Measurements from ENCODE around the gene NEXMIF. TPM values are rescaled to one million over a fixed set of nuclear protein-coding genes. Genes with fewer than 3 reads are reported as not detected.
"Not testable (repeated sequence)": the region's sequence is repeated elsewhere in the genome, so short reads cannot be mapped to it uniquely, and the experiment has no call there.

Gene NEXMIF
- total RNA-seq: 6.0 TPM
- polyA plus RNA-seq (ENCODE audit: insufficient read depth, low read depth, low replicate concordance): 0.54 TPM
- long read RNA-seq, donor 1: 0 reads
- long read RNA-seq, donor 2: 0 reads
- long read RNA-seq, donor 3: 0 reads
- long read RNA-seq, donor 4: 0 reads
- long read RNA-seq, donor 5: 0 reads
- long read RNA-seq, donor 6: 0 reads
- long read RNA-seq, donor 7, partial matches to known transcripts: 0 of 1 reads
- long read RNA-seq, donor 7, other reads (novel, unspliced or antisense): 1 of 1 reads
- long read RNA-seq, donor 8: 0 reads
- long read RNA-seq, donor 9: 0 reads
- long read RNA-seq, donor 10: 0 reads

DNA sequence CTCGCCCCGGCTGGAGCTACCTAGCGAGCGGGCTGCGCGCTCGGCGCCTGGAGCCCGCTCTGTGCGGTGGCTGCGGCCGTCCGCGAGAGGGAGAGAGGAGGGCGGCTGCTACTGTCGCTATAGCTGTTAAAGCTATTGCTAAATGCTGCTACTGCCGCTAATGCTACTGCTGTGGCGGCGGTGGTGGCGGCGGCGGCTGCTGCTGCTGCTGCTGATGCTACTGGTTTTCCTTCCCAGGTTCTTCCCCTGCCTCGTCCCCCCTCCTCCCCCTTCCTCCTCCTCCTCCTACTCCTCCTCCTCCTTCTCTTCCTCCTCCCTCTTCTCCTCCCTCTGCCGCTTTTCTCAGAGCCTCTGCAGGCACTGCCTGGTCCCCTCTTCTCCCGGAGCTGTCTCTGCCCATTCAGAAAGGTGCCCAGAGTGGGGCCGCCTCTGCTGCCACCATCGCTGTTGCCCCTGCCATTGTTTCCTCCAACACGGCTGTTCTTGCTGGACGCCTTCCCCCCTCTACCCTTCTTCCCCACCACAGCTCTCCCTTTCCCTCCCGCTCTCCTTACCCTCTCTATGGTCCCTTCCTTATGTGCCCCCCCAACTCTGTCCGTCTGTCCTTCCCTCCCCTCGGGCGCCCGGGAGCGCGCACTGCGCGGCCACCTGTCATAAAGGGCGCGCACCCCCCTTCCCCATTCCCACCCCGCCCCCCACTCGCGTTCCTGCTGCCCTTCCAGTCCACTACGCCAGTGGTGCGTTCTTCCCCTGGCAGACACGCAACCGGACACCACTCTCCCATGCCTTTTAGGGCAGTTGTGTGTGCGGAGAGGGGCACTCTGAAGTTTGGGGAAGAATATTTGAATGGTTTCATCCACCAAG lies at the start of gene NEXMIF:
TSS of gene NEXMIF (minus strand) at position 228 of the 864 bp plus-strand sequence.
- Histone ChIP-seq H3K9ac (ENCODE audit: low read length in 3 of 3) (no peak within 1 kb of the TSS), H3K9me3 (ENCODE audit: control insufficient read depth in 2 of 3, insufficient read depth in 1 of 3, low read length in 3 of 3) (no peaks in the 10 kb centered on the region), H3K4me1 (ENCODE audit: control insufficient read depth in 2 of 3, insufficient read depth in 2 of 3, low read depth in 1 of 3, low read length in 3 of 3) (no peaks in the 10 kb centered on the region), H3K4me3 (ENCODE audit: low read length in 3 of 3) (peak within 1 kb of the TSS; percentile 41 to 58 (median 50)), H3K36me3 (ENCODE audit: control insufficient read depth in 2 of 3, insufficient read depth in 3 of 3, low read length in 3 of 3) (no peaks in the 10 kb centered on the region), H3K27me3 (ENCODE audit: control insufficient read depth, insufficient read depth, low read length) (no peaks in the 10 kb centered on the region), H3K27ac (ENCODE audit: low read depth in 2 of 2, low read length in 2 of 2) (peak within 1 kb of the TSS; percentile 57 to 65)
- intact Hi-C loops (cut with DNase I): no loop called here
- FAIRE-seq (no peak), DNase-seq (peak in 3 of 5 donors; percentile 53 to 72 (median 71))
- TF ChIP-seq, protein P1, sequence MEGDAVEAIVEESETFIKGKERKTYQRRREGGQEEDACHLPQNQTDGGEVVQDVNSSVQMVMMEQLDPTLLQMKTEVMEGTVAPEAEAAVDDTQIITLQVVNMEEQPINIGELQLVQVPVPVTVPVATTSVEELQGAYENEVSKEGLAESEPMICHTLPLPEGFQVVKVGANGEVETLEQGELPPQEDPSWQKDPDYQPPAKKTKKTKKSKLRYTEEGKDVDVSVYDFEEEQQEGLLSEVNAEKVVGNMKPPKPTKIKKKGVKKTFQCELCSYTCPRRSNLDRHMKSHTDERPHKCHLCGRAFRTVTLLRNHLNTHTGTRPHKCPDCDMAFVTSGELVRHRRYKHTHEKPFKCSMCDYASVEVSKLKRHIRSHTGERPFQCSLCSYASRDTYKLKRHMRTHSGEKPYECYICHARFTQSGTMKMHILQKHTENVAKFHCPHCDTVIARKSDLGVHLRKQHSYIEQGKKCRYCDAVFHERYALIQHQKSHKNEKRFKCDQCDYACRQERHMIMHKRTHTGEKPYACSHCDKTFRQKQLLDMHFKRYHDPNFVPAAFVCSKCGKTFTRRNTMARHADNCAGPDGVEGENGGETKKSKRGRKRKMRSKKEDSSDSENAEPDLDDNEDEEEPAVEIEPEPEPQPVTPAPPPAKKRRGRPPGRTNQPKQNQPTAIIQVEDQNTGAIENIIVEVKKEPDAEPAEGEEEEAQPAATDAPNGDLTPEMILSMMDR (IDR thresholded peaks at IDR 0.05; ENCODE audit: borderline replicate concordance, extremely low read depth, insufficient read depth): no peak

DNA sequence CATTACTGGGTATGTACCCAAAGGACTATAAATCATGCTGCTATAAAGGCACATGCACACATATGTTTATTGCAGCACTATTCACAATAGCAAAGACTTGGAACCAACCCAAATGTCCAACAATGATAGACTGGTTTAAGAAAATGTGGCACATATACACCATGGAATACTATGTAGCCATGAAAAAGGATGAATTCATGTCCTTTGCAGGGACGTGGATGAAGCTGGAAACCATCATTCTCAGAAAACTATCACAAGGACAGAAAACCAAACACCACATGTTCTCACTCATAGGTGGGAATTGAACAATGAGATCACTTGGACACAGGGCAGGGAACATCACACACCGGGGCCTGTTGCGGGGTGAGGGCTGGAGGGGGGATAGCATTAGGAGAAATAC lies 36.7 kb upstream of the NEXMIF start:
- H3K27ac ChIP-seq (ENCODE audit: low read depth in 2 of 2, low read length in 2 of 2); H3K36me3 ChIP-seq (ENCODE audit: control insufficient read depth in 2 of 3, insufficient read depth in 3 of 3, low read length in 3 of 3); DNase-seq; FAIRE-seq; H3K27me3 ChIP-seq (ENCODE audit: control insufficient read depth, insufficient read depth, low read length); H3K4me3 ChIP-seq (ENCODE audit: low read length in 3 of 3); H3K4me1 ChIP-seq (ENCODE audit: control insufficient read depth in 2 of 3, insufficient read depth in 2 of 3, low read depth in 1 of 3, low read length in 3 of 3); H3K9ac ChIP-seq (ENCODE audit: low read length in 3 of 3); intact Hi-C loops (cut with DNase I); H3K9me3 ChIP-seq (ENCODE audit: control insufficient read depth in 2 of 3, insufficient read depth in 1 of 3, low read length in 3 of 3): not testable (repeated sequence)

DNA sequence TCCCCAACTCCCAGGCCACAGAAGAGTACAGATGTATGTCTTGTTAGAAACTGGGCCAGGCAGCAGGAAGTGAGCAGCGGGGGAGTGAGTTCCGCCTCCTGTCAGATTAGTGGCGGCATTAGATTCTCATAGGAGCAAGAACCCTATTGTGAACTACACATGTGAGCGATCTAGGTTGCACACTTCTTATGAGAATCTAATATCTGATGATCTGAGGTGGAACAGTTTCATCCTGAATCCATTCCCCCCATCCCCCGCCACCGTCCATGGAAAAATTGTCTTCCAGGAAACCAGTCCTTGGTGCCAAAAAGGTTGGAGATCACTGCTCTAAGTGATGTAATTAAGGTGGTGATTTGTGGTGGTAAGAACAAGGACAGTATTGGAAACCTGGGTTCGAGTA lies 24.5 kb upstream of the NEXMIF start:
- Histone ChIP-seq H3K9me3 (ENCODE audit: control insufficient read depth in 2 of 3, insufficient read depth in 1 of 3, low read length in 3 of 3) (no peaks in the 10 kb centered on the region), H3K9ac (ENCODE audit: low read length in 3 of 3) (no peak overlapping the region), H3K36me3 (ENCODE audit: control insufficient read depth in 2 of 3, insufficient read depth in 3 of 3, low read length in 3 of 3) (no peaks in the 10 kb centered on the region), H3K4me3 (ENCODE audit: low read length in 3 of 3) (no peak overlapping the region), H3K27ac (ENCODE audit: low read depth in 2 of 2, low read length in 2 of 2) (no peak overlapping the region), H3K27me3 (ENCODE audit: control insufficient read depth, insufficient read depth, low read length) (no peaks in the 10 kb centered on the region), H3K4me1 (ENCODE audit: control insufficient read depth in 2 of 3, insufficient read depth in 2 of 3, low read depth in 1 of 3, low read length in 3 of 3) (no peaks in the 10 kb centered on the region)
- FAIRE-seq (no peak), DNase-seq (no peak)
- intact Hi-C loops (cut with DNase I): no loop called here
- TF ChIP-seq, protein P1 (IDR thresholded peaks at IDR 0.05; ENCODE audit: borderline replicate concordance, extremely low read depth, insufficient read depth): no peak

DNA sequence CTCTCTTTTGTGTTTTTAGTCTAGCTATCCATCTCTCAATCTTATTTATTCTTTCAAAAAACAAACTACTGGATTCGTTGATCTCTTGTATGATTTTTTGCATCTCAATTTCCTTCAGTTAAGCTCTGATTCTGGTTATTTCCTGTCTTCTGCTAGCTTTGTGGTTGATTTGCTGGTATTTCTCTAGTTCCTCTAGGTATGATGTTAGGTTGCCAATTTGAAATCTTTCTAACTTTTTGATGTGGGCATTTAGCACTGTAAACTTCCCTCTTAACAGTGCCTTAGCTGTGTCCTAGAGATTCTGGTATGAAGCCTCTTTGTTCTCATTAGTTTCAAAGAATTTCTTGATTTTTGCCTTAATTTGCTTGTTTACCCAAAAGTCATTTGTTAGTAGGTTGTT lies 15.2 kb upstream of the NEXMIF start:
- H3K36me3 ChIP-seq (ENCODE audit: control insufficient read depth in 2 of 3, insufficient read depth in 3 of 3, low read length in 3 of 3): no peaks in the 10 kb centered on the region
- intact Hi-C loops (cut with DNase I): no loop called here
- no peak for FAIRE-seq
- H3K4me3 ChIP-seq (ENCODE audit: low read length in 3 of 3): no peak overlapping the region
- no peaks in the 10 kb centered on the region for H3K9me3 ChIP-seq (ENCODE audit: control insufficient read depth in 2 of 3, insufficient read depth in 1 of 3, low read length in 3 of 3)
- H3K4me1 ChIP-seq (ENCODE audit: control insufficient read depth in 2 of 3, insufficient read depth in 2 of 3, low read depth in 1 of 3, low read length in 3 of 3): no peaks in the 10 kb centered on the region
- no peaks in the 10 kb centered on the region for H3K27me3 ChIP-seq (ENCODE audit: control insufficient read depth, insufficient read depth, low read length)
- DNase-seq: no peak
- TF ChIP-seq, protein P1 (IDR thresholded peaks at IDR 0.05; ENCODE audit: borderline replicate concordance, extremely low read depth, insufficient read depth): no peak
- no peak overlapping the region for H3K9ac ChIP-seq (ENCODE audit: low read length in 3 of 3)
- H3K27ac ChIP-seq (ENCODE audit: low read depth in 2 of 2, low read length in 2 of 2): no peak overlapping the region

Data from kidney (tissue), 22 donors.